GM12878 (cell line): ENCODE results near the gene THOC6. TPM values are rescaled to one million over a fixed set of nuclear protein-coding genes. Genes with fewer than 3 reads are reported as not detected.
"Not testable (repeated sequence)": the region's sequence is repeated elsewhere in the genome, so short reads cannot be mapped to it uniquely, and the experiment has no call there.

Experiments
- ATAC-seq: fragments of 200-7000 bp; cut with Tn5 transposase; 3 replicates; pipeline ENCODE4 v1.9.1; 2020; ENCODE audit warnings: mild to moderate bottlenecking, moderate library complexity
- BruUV-seq: library from RNA; stranded (reverse); fragments of 400-500 nt; replicated peaks from 2 replicates; lab custom pipeline; 2021; lab: Mats Ljungman, UMichigan
- CTCF ChIA-PET: fragments of 300-600 bp; sonication (Branson Sonifier 250); formaldehyde crosslinking; extraction: SDS; loops from one replicate; lab custom pipeline; 2021; ENCODE audit warnings: inconsistent platforms; lab: Yijun Ruan, JAX
- POLR2A ChIA-PET: fragments of 350-600 bp; formaldehyde crosslinking; extraction: SDS; loops from one replicate; lab custom pipeline; 2021; ENCODE audit warnings: inconsistent platforms; lab: Charles Lee
- RAD21 ChIA-PET: fragments of 300-600 bp; sonication (Branson Sonifier 250); formaldehyde crosslinking; loops from one replicate; lab custom pipeline; 2023; ENCODE audit warnings: antibody characterized with exemption; ENCODE audit not compliant: unreplicated experiment; lab: Charles Lee
- SMC1A ChIA-PET: fragments of 300-600 bp; sonication (Branson Sonifier 250); formaldehyde crosslinking; loops from one replicate; lab custom pipeline; 2023; ENCODE audit not compliant: unreplicated experiment, uncharacterized antibody; lab: Charles Lee
- DNase-seq: peaks from one replicate; pipeline ENCODE4 v3.0.0-alpha.2; 2011; ENCODE audit warnings: low read depth, low spot score
- FAIRE-seq: peaks from 3 replicates; lab custom pipeline; 2011; peaks lifted over from hg19 to GRCh38; lab: Jason Lieb, UNC
- H2AFZ ChIP-seq: 2 replicates; pipeline ENCODE4 v1.6.0; 2011; ENCODE audit warnings: low read depth, low read length, control low read depth; ENCODE audit not compliant: control insufficient read depth
- H3K27ac ChIP-seq: 2 replicates; pipeline ENCODE4 v1.5.1; 2011; ENCODE audit warnings: control low read depth; ENCODE audit not compliant: control insufficient read depth, insufficient read depth
- H3K27me3 ChIP-seq, 2 experiments: replicated peaks in 1 of 2; 2 replicates each; pipeline versions ENCODE4 v1.6.0 to v1.6.1; 2011; ENCODE audit warnings: low read length in 1 of 2; ENCODE audit not compliant: control insufficient read depth in 2 of 2, insufficient read depth in 2 of 2
- H3K36me3 ChIP-seq, 2 experiments: 2 replicates each; pipeline ENCODE4 v1.5.1; 2011; ENCODE audit warnings: low read length in 1 of 2; ENCODE audit not compliant: control insufficient read depth in 2 of 2, insufficient read depth in 2 of 2
- H3K4me1 ChIP-seq: 2 replicates; pipeline ENCODE4 v1.6.1; 2011; ENCODE audit warnings: mild to moderate bottlenecking, low read length, moderate library complexity, mixed read lengths; ENCODE audit not compliant: control insufficient read depth, insufficient read depth
- H3K4me2 ChIP-seq: 2 replicates; pipeline ENCODE4 v1.6.0; 2011; ENCODE audit warnings: control low read depth; ENCODE audit not compliant: control insufficient read depth, insufficient read depth
- H3K4me3 ChIP-seq: fragments of 200-600 bp; sonication (generic); 2 replicates; pipeline ENCODE4 v1.5.1; 2016
- H3K79me2 ChIP-seq: 2 replicates; pipeline ENCODE4 v1.6.0; 2011; ENCODE audit warnings: low read length; ENCODE audit not compliant: control insufficient read depth, insufficient read depth
- H3K9ac ChIP-seq: 2 replicates; pipeline ENCODE4 v1.8.0; 2011; ENCODE audit warnings: low read length, control low read depth, mixed read lengths; ENCODE audit not compliant: control insufficient read depth, insufficient read depth
- H3K9me3 ChIP-seq: replicated peaks from 3 replicates; pipeline ENCODE4 v1.5.1; 2011; ENCODE audit warnings: mild to moderate bottlenecking, low read length; ENCODE audit not compliant: control insufficient read depth, insufficient read depth
- H4K20me1 ChIP-seq: 2 replicates; pipeline ENCODE4 v1.6.0; 2011; ENCODE audit not compliant: control insufficient read depth, insufficient read depth
- GABPA ChIP-seq: IDR thresholded peaks from 2 replicates; pipeline ENCODE4 v1.6.1; 2014; ENCODE audit warnings: antibody characterized with exemption, low read depth, mild to moderate bottlenecking, inconsistent platforms
- HCFC1 ChIP-seq: fragments of 150-350 bp; IDR thresholded peaks from 2 replicates; pipeline ENCODE4 v1.6.1; 2014; ENCODE audit warnings: low read length
- ZBTB33 ChIP-seq: fragments of 450-650 bp; IDR thresholded peaks from 2 replicates; pipeline ENCODE4 v1.6.1; 2017; ENCODE audit warnings: mild to moderate bottlenecking
- WGBS: methylation state at CpG from one replicate; pipeline ENCODE4 v1.1.6; 2016; ENCODE audit warnings: low lambda C conversion rate; ENCODE audit not compliant: insufficient replicate concordance, insufficient coverage; ENCODE audit errors: missing lambda C conversion rate; 5-methylcytosine and 5-hydroxymethylcytosine counted together
- in situ Hi-C: fragments of 300-500 bp; cut with MboI; formaldehyde crosslinking; loops from 9 replicates; pipeline ENCODE4 v1.14.3; 2018; ENCODE audit warnings: mixed read lengths
- intact Hi-C: fragments of 100-400 bp; cut with micrococcal nuclease; formaldehyde crosslinking; loops from one replicate; pipeline ENCODE4 v1.14.2; 2022; ENCODE audit not compliant: unreplicated experiment
- polyA plus RNA-seq, 11 experiments: library from polyadenylated mRNA; depleted of rRNA in 4 of 11; unstranded in 6 of 11; stranded (reverse) in 5 of 11; fragments of >200 nt; fragmentation: Nextera tagmentation in 4 of 11; fragmentation: Illumina TruSeq in 1 of 11; extraction: Ambion mirVana in 4 of 11; extraction: Trizol in 1 of 11; gene quantifications; 1 replicate in 1 of 11; 2 replicates in 10 of 11; pipeline versions ENCODE4 v1.2.1 to v1.2.3, GENCODE V29; 2011 to 2016; ENCODE audit warnings: inconsistent platforms in 2 of 11, missing spikeins in 2 of 11, low read depth in 1 of 11
- total RNA-seq, 4 experiments: library from RNA; depleted of rRNA in 3 of 4; stranded (reverse); fragments of >200 nt in 3 of 4; fragmentation: Illumina TruSeq in 1 of 4; extraction: Trizol in 1 of 4; gene quantifications; 2 replicates each; pipeline versions ENCODE4 v1.2.1 to v1.2.3, GENCODE V29; 2013 to 2021

The THOC6 gene
- total and polyA plus RNA-seq, 10 of the 15 experiments (the other 5 are each of a cell fraction or from before 2014, with no cell fraction given): 1.0 to 54.4 (median 27.9) TPM

- TF ChIP-seq ZBTB33 (no peak), HCFC1 (no peak), GABPA (no peak)
- TF ChIP-seq, all 136 proteins: peak for 0
These were observed 27.7 kb downstream of the THOC6 start (continued) for GRCh38 chr16:3051494-3051893.

GRCh38 chr16:3052571-3053329 lies 28.9 kb downstream of the THOC6 start:
- H3K9ac ChIP-seq, H3K4me3 ChIP-seq, H3K27me3 ChIP-seq, H3K27ac ChIP-seq, DNase-seq, intact Hi-C loops, H3K4me2 ChIP-seq, POLR2A ChIA-PET, H2AFZ ChIP-seq, CTCF ChIA-PET, H3K79me2 ChIP-seq, H4K20me1 ChIP-seq, SMC1A ChIA-PET, H3K36me3 ChIP-seq, H3K4me1 ChIP-seq, BruUV-seq, H3K9me3 ChIP-seq, in situ Hi-C loops: not testable (repeated sequence)
- ATAC-seq: peak; percentile 41
- peak; percentile 82 for FAIRE-seq
- RAD21 ChIA-PET: interaction anchor here (0.6 kb wide), 1 partner anchor 138 kb away, joined by 4 read pairs; no protein-coding TSS in a partner anchor
- WGBS: 84% methylated on average over 11 of the region's 12 CpGs

DNA sequence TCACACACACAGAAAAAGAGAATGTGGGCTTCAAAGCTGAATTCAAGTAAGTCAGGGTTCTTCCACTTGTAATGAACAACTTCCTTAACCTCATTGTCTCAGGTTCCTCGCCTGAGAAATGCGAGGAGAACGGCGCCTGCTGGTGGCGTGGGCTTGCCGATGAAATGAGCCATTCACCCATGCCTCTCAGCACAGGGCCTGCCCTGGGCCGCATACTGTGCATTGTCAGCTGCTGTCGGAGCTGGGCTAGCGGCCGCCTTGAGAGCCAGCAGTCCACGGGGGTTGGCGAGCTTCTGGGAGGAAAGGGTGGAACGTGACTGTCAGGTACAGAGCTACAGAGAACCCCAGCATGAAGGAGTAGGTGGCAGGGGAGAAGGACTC lies 29.5 kb downstream of the THOC6 start:
- SMC1A ChIA-PET, in situ Hi-C loops, FAIRE-seq: not testable (repeated sequence)

More for the DNA sequence above, 29.5 kb downstream of the THOC6 start:
- H2AFZ ChIP-seq, DNase-seq, H3K9ac ChIP-seq, H3K79me2 ChIP-seq, H3K27me3 ChIP-seq, H3K36me3 ChIP-seq, H3K9me3 ChIP-seq, BruUV-seq, CTCF ChIA-PET, H3K4me2 ChIP-seq, intact Hi-C loops, H4K20me1 ChIP-seq, H3K27ac ChIP-seq, H3K4me3 ChIP-seq, RAD21 ChIA-PET, POLR2A ChIA-PET: not testable (repeated sequence)
- WGBS: 79% methylated on average over 13 of the region's 13 CpGs
- ATAC-seq: peak; percentile 54
- H3K4me1 ChIP-seq: peaks cover 12% of the 10 kb centered on the region
